Stimulated activated CD4-positive, alpha-beta T cell treated with anti-CD3 and anti-CD28 coated beads, Interleukin-4, amount 100 ng/mL, for 1 hour (primary cell): ENCODE data around the gene THOP1.
A peak's percentile ranks its signal among the peaks of the same experiment; 100 is the strongest.
"Not testable (repeated sequence)": the region's sequence is repeated elsewhere in the genome, so short reads cannot be mapped to it uniquely, and the experiment has no call there.

Experiments used
- DNase-seq: peaks from one replicate; pipeline ENCODE4 v3.0.0-alpha.2; 2020

THOP1 gene

DNA sequence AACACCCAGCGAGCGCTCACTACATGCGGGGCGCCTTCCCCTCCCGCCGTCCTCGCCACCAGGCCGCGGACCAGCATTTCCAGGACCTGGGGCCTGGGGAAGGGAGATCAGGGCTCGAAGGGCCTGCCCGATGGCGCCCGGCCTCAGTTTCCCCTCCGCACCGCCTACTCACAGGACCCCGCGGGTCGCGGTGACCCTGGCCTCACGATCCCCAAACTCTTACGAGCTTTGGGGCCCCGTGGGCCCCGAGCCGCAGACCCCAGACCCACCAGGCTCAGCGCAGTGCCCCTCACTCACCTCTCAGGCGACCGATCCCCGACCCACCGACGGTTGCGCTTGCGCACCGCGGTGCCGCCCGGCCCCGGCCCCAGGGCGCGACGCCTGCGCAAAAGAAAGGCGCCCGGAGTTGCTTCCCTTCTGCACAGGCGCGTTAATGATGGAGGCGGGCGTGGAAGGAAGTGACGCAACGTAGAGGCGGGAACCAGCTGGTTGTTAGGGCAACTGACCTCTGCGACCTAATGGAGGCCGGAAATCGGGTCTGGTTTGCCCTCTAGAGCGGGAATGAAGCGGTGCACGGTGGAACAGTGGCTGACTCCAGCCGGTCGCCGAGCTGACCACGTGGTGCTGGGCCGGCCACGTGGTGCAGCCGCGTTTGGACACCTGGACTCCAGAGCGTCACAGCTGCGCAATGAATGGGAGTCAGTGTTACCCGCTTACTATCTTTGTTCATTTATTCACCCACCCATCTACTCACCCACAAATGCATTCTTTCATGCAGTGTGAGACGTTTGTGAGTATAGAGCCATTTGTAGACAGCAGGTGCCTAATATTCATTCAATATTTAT, 2.1 kb upstream of the THOP1 start, which contains the start of gene SGTA:
Gene SGTA (minus strand): TSS at position 338 of the 845 bp plus-strand sequence. CDS start 14,205 bp downstream, outside the sequence.
- DNase-seq: peak; percentile 94

DNA sequence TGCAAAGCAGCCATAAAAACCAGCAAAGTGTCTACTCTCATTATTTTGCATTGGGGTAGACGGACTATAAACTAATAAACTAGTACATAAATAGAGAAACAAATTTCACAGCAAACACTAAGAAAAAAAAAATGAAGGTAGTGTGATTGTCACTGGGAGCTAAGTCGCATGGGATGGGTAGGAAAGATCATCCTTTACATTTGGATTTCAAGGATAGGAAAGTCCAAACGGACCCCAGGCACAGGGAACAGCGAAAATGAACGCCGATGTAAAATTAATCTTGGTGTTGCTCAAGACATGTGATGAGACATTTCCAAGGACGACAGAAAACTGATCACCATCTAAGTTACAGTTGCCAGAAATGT, 1.5 kb upstream of the THOP1 start:
- DNase-seq: no peak

DNA sequence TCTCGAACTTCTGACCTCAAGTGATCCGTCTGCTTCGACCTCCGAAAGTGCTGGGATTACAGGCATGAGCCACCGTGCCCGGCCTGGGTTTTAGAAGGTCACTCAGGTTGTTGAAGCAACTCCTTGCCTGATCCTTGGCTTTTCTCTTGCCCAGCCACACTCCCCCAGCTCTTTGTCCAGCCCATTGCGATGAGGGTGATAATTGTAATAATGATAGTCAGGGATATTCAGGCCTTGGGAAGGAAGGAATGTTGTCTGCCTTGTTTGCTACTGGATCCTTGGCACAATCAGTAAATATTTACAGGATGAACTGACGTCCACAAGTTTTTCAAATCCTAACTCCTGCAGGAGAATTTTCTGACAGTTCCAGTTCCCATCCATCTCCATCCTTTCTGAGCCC, 1.8 kb downstream of the THOP1 start:
- DNase-seq: no peak

DNA sequence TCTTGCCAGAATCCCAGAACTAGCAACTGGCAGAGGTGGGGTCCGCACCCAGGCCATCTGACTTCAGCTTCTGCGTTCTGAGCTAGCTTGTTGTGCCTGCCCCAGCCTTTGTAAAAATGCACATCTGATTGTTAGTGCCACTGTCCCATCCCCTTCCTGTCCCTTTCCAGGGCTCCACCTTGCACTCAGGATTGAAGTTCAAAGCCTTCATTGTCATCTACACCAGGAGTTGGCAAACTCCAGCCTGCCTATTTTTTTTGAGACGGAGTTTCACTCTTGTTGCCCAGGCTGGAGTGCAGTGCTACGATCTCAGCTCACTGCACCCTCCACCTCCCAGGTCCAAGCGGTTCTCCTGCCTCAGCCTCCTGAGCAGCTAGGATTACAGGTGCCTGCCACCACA, 2.9 kb downstream of the THOP1 start:
- DNase-seq: no peak

DNA sequence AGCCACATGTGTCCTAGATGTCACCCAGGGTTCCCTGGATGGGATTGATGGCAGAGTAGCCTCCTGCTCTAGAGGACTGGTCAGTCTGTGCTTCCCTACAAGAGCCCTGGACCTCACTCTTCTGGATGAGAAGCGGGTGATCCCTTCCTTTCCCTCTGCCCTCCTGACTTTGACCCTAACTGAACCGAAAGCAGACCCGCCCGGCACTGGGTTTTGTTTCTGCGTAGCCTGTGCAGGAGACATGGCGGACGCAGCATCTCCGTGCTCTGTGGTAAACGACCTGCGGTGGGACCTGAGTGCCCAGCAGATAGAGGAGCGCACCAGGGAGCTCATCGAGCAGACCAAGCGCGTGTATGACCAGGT, 4.9 kb downstream of the THOP1 start:
- no peak for DNase-seq

DNA sequence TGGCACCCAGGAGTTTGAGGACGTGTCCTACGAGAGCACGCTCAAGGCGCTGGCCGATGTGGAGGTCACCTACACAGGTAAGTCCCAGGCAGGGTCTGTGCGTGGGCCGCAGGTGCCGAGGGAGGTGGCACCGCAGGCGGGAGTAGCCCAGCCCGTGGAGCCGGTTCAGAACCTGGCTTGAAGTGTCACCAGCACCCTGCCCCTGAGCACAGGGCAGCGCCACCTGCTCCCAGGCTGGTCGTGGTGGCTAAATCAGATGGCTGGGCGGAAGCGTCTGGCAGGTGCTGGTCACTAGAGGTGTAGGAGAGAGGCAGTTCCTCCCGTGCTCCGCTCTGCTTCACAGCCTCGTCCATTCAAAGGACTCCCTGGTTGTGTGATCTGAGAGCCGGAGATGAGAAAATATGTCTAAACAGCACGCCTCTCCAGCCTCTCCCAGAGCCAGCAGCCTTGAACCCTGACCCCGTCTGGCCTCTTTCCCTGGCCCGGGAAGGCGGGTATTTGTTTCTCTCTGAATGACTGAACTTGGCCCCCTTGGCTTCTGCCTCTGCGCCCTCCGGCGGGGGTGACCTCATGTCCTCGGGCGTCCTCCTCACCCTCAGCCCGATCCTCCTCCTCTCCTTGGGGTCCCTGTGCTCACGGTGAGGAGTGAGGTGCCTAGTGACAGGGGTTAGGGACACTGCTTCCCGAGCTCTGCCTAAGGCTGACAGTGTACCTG, 5.4 kb downstream of the THOP1 start:
- no peak for DNase-seq

DNA sequence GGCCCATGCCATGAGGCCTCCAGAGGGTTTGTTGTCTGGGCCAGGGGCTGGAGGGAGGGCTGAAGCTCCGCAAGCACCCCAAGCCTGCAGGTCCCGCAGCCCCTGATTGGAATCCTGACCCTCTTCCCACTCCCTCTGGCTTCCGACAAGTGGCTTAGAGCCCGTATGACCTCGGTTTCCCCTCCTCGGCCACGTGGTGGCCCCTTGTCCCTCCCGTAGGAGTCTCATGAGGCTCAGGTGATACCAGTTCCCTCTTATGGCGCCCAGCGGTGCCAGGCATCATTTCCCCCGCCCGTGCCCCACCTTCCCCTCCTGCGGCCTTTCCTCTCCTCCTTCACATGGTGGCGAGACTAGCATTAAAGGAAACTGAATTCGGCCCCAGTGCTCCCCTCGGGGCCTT, 6.1 kb downstream of the THOP1 start:
- DNase-seq: no peak

DNA sequence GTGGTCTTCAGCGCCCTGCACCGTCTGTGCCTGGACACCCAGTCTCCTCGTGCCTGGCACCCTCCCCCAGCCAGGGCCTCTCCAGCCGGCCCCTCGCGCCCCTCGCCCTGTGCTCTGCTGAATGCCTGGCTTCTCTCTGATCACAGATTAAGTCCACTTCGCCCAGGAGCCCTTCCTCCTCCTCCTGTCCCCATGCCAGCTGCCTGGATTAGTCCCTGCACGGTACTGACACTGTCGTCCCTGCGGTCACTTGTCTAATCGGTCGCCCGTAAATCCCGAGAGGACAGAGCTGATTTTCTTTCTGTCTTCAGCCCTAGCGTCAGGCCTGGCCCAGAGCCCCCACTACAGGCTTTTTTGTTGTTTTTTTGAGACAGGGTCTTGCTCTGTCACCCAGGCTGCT, 6.6 kb downstream of the THOP1 start:
- no peak for DNase-seq

DNA sequence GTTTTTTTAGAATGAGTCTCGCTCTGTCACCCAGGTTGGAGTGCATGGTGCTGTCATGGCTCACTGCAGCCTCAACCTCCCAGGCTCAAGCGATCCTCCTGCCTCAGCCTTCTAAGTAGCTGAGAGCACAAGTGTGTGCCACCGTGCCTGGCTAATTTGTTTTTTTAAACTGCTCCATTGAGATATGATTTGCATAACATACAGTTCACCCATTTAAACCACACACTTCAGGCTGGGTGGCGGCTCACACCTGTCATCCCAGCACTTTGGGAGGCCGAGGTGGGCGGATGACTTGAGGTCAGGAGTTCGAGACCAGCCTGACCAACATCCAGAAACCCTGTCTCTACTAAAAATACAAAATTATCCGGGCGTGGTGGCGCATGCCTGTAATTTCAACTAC, 7.4 kb downstream of the THOP1 start:
- not testable (repeated sequence) for DNase-seq

DNA sequence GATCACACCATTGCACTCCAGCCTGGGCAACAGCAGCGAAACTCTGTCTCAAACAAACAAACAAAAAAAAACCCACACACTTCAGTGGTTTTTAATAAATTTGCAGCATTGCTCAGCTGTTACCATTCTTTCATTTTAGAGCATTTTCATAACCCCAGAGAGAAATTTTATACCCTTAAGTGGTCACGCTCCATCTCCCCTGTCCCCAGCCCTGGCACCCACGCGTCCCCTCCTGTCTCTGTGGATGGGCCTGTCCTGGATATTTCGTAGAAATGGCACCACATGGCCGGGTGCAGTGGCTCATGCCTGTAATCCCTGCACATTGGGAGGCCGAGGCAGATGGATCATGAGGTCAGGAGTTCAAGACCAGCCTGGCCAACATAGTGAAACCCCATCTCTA, 7.8 kb downstream of the THOP1 start:
- DNase-seq: no peak

DNA sequence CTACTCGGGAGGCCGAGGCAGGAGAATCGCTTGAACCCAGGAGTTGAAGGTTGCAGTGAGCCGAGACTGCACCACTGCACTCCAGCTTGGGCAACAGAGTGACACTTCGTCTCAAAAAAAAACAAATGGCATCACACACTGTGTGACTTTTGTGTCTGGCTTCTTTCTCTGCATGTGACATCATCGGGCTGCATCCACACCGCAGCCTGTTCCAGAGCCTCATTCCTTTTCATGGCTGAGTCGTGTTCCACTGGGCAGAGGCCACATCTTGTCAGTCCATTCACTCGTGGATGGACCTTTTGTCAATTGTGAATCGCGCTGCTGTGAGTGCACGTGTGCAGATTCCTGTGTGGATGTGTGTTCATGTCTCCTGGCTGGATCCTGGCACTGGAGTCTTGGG, 8.3 kb downstream of the THOP1 start:
- DNase-seq: no peak

DNA sequence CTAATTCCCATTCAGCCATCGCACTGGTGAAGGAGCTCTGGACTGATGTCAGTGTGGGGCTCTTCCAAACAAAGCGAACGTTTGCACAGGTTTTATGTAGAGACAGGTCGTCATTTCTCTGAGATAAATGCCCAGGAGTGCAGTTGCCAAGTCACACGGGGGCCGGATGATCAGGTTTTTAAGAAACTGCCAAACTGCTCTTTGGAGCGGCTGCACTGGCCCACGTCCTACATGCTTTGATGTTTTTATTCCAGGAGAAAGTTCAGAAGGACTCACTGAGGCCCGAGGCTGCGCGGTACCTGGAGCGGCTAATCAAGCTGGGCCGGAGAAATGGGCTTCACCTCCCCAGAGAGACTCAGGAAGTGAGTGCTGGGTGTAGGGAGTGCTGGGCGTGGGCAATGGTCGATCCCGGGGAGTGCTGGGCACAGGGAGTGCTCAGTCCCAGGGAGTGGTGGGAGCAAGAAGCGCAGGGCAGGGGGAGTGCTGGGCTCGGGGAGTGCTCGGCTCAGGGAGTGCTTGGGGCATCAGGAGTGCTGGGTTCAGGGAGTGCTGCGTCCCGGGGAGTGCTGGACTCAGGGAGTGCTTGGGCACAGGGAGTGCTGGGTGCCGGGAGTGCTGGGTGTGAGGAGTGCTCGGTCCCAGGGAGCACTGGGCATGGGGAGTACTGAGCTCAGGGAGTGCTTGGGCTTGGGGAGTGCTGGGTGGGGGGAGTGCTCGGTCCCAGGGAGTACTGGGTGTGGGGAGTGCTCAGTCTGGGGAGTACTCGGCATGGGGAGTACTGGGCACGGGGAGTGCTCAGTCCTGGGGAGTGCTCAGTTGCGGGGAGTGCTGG, 10.7 kb downstream of the THOP1 start:
- DNase-seq: no peak

DNA sequence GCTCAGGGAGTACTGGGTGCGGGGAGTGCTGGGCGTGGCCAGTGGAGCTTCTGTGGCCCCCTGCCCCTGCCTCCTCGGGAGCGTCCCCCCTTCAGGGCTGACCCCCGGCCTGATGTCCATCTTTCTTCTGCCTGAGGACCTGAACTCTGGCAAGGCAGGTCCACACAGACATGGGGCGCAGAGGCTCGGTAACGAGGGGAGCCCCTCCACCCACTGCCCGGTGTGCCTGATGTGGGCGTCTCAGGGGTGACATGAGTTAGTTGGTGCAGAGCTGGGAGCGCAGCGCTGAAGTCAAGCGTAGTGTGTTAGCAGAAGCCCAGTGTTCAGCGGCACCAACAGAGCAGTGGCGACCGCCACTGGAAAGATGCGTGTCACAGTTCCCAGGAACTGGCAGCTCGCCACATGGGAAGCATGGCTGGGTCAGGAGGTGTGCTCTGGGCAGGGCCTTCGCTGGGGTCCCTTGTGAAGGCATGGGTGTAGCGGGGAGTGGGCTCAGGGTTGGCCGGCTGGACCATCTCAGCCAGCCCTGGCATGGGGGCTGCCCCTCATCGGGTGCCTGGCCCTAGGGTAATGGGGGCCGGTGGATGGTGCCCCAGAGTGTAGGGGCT, 11.5 kb downstream of the THOP1 start:
- no peak for DNase-seq

DNA sequence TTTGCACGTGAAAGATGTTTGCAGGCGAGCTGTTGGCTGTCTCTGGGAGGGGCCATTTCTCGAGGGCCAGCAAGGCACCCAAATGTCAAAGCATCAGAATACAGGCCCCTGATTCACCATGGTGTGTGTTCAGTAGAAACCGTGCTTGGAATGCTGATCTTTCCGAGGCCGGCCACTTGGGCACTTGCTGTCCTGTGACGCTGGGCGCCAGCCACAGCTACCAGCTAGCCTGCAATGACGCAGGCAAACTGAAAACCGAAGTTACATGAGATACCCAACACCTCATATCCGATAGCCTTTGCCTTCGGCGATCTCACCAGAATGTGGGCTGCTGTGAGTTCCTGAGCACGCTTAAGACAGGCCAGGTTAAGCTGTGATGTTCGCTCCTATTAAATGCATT, 12.0 kb downstream of the THOP1 start:
- DNase-seq: no peak

DNA sequence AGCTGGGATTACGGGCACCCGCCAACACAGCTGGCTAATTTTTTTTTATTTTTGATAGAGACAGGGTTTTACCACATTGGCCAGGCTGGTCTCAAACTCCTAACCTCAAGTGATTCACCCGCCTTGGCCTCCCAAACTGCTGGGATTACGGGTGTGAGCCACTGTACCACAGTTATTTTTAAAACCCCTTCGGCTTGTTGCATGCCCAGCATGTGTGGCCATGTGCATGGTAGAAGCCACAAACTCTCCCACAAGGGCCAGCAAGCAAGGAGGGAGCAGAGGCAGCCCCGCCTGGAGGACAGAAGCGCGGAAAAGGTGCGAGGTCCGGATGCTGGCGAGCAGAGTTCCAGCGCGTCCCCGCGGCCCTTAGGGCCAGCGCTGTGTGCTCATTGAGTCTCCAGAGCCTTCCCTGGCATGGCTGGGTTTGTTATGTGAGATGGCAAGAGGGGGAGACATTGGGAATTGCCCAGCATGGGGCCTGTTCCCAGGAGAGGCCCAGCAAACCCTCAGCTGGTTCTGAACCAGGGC, 12.9 kb downstream of the THOP1 start:
- no peak for DNase-seq

DNA sequence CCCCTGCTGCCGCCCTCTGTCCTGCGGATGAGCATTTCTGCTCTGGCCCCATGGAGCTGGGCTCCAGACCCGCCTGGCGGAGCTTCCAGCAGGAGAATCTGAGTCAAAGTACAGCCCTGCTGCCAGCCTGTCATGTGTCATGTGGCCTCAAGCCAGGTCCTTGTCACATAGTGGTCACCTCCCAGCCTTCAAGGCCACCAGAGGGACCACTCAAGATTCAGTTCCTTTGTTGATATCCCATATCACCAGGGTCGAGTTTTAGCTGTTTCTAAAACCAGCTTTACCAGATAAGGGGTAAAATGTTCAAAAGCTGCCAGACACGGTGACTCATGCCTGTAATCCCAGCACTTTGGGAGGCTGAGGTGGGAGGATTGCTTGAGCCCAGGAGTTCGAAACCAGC, 13.4 kb downstream of the THOP1 start:
- DNase-seq: no peak

DNA sequence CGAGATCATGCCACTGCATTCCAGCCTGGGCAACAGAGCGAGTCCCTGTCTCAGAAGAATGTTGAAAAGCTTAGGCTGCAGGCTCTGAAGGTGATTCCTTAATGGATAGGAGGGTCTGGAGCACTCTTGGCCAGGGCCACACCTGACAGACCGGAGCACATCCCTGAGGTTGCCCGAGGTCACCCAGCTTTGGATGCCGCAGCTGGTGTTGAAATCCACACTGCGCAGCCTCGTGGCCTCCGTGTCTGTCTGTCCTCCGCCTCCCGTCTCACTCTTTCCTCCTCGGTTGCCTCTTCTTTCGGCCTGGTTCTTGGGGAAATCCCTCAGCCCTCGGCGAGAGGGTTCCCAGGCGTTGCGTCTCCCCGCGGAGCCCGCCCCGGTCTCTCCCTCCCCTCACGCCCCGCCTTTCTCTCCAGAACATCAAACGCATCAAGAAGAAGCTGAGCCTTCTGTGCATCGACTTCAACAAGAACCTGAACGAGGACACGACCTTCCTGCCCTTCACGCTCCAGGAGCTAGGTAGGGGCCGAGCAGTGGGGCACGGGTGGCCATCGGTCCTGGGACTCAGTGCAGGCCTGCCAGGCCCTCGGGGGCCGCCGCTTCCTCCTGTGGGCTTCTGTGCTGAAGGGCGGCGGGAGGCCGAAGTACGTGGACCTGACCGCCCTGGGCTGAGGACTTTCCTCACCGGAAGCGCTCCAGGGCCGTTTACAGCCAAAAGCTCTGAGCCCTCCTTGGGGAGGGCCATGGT, 14.1 kb downstream of the THOP1 start:
- no peak for DNase-seq

DNA sequence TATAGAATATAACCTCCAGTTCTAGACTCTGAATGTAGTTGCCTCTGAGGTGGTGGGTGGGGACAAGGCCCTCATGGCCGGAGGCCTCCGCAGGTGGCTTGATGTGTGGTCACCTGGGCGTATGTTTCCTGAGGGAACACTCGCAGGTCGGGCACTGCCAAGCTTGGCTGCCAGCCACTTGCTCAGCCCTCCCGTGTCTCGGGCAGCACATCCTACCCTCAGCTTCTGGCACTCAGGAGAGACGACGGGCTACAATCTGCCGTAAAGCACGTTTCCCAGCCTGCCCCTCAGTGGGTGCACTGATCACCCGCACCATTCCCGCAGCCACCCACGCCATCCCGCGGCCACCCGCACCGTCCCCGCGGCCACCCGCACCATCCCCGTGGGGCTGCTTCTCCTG, 15.2 kb downstream of the THOP1 start:
- DNase-seq: no peak

DNA sequence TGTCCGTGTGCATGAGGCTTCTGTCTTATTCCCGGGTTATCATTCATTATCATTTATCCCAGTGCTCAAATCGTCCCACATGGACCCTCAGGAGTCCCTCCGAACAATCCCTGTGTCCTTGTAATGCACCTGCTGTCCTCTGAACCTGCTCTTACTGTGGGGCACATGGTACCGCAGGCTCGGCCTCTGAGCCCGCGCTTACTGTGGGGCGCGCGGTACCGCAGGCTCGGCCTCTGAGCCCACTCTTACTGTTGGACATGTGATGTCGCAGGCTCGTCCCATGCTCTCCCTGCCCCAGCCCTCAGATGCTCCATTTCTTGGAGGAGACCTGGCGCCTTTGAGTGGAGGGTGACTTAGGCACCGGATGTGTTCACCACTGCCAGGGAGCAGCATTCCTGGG, 17.5 kb downstream of the THOP1 start:
- no peak for DNase-seq

DNA sequence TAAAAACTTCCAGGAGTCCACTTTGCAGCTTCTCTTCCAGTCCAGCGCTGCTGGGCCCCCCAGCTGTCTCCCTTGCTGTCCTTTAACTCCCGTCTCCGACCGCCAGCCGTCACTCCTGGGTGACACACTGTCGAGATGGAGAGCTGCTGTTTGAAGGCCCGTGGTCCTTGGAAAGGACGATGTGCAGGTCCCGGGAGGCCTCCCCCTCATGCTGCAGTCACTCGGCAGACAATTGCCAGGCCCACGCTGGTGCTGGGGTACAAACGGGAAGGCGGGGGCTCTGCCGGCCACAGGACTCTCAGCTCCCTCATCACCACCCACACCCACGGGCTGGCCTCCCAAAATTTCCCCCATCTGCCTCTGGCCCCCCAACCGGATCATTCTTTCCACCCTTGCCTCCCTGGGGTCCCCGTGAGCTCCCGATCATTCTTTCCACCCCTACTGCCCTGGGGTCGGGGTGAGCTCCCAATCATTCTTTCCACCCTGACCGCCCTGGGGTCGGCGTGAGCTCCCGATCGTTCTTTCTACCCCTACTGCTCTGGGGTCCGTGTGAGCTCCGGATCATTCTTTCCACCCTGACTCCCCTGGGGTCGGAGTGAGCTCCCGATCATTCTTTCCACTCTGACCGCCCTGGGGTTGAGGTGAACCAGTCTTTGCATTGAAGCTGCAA, 18.3 kb downstream of the THOP1 start:
- DNase-seq: no peak

DNA sequence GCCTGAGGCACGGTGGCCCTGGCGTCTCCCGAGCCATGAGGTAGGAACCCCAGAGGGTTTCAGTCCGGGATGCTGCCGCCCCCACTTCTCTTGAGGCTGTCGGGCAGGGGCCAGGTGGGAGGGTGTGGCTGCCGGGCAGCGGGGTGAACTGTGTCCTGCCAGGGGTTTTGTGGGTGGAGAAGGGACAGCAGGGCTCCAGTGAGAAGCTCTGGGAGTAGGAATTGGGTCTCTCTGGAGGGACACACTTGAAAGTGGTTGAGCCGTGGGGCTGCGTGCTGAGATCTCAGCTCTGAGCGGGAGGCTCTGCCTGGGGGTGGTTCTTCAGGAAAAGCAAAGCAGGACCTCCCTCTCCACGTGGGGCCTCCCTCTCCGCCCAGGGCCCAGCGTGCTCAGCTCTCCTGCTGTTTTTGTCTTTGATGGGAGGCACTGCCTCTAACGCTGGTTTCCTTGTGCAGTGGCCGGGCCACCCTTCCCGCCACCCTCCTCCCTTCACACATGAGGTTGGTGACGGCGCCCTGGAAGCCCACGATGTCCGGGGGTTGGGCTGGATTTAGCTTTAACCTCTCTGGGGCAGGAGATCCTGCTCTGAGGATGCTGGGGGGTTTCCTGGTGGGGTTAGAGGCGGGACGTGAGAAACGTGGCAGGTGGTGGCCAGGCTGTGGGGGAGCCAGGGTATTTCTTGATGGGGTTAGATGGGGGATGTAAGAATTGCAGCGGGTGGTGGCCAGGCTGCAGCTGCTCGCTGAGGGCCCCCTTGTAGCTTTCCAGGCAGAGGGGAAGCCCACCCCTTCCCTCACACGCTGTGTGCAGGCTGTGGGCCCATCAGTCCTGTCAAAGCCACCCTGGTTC, 19.1 kb downstream of the THOP1 start:
- no peak for DNase-seq
